Smooth muscle cell (in vitro differentiated cells): ENCODE data around the gene FSTL4. TPM values are rescaled to one million over a fixed set of nuclear protein-coding genes. Genes with fewer than 3 reads are reported as not detected.

Experiments used
- DNase-seq: peaks from one replicate; lab custom pipeline; 2025; ENCODE audit not compliant: unreplicated experiment; lab: John Stamatoyannopoulos, UW
- H2AFZ ChIP-seq: fragments of 200-600 bp; sonication (generic); 2 replicates; pipeline ENCODE4 v1.6.0; 2016; ENCODE audit warnings: antibody characterized with exemption, low read depth, mild to moderate bottlenecking
- H3F3A ChIP-seq: fragments of 200-600 bp; sonication (generic); 2 replicates; pipeline ENCODE4 v1.6.0; 2017; ENCODE audit warnings: antibody characterized with exemption, low read depth
- H3K27ac ChIP-seq: fragments of 200-600 bp; sonication (generic); 2 replicates; pipeline ENCODE4 v1.5.1; 2016; ENCODE audit warnings: low read depth, mild to moderate bottlenecking
- H3K27me3 ChIP-seq: fragments of 200-600 bp; sonication (generic); 2 replicates; pipeline ENCODE4 v1.6.1; 2016; ENCODE audit warnings: low read depth, mild to moderate bottlenecking
- H3K36me3 ChIP-seq: fragments of 200-600 bp; sonication (generic); 2 replicates; pipeline ENCODE4 v1.5.1; 2016; ENCODE audit warnings: low read depth
- H3K4me1 ChIP-seq: fragments of 200-600 bp; sonication (generic); 2 replicates; pipeline ENCODE4 v1.5.1; 2016; ENCODE audit warnings: low read depth
- H3K4me2 ChIP-seq: fragments of 200-600 bp; sonication (generic); 2 replicates; pipeline ENCODE4 v1.6.0; 2016; ENCODE audit warnings: mild to moderate bottlenecking
- H3K4me3 ChIP-seq: fragments of 200-600 bp; sonication (generic); 2 replicates; pipeline ENCODE4 v1.5.1; 2016; ENCODE audit warnings: mild to moderate bottlenecking
- H3K79me2 ChIP-seq: fragments of 200-600 bp; sonication (generic); 2 replicates; pipeline ENCODE4 v1.6.0; 2016; ENCODE audit warnings: low read depth, mild to moderate bottlenecking
- H3K9ac ChIP-seq: fragments of 200-600 bp; sonication (generic); 2 replicates; pipeline ENCODE4 v1.6.0; 2016; ENCODE audit warnings: low read depth
- H3K9me3 ChIP-seq: fragments of 200-600 bp; sonication (generic); replicated peaks from 2 replicates; pipeline ENCODE4 v1.5.1; 2016; ENCODE audit warnings: low read depth
- H4K20me1 ChIP-seq: fragments of 200-600 bp; sonication (generic); 2 replicates; pipeline ENCODE4 v1.6.0; 2016; ENCODE audit warnings: low read depth
- WGBS: methylation state at CpG from one replicate; pipeline ENCODE4 v1.1.7; 2016; ENCODE audit warnings: low lambda C conversion rate; 5-methylcytosine and 5-hydroxymethylcytosine counted together
- polyA plus RNA-seq: library from polyadenylated mRNA; unstranded; fragments of >200 nt; fragmentation: Nextera tagmentation; extraction: Ambion mirVana; gene quantifications from 2 replicates; pipeline ENCODE4 v1.2.1, GENCODE V29; 2016
- total RNA-seq: library from RNA; depleted of rRNA; stranded (reverse); fragments of >200 nt; gene quantifications from 2 replicates; pipeline ENCODE4 v1.2.3, GENCODE V29; 2014
- TF ChIP-seq, protein P1 (sequence below): fragments of 200-600 bp; sonication (generic); IDR thresholded peaks from 2 replicates; pipeline ENCODE4 v1.5.1; 2017; ENCODE audit warnings: borderline replicate concordance, mild to moderate bottlenecking, antibody characterized with exemption; ENCODE audit not compliant: insufficient read depth, poor library complexity, severe bottlenecking

Gene FSTL4
- total and polyA plus RNA-seq, 2 experiments from 2014 or later = 0.49 TPM; not detected in 1

GRCh38 chr5:133393776-133394476 lies 218.4 kb downstream of the FSTL4 start:
- Histone ChIP-seq H3K27me3 (peaks cover 3% of the 10 kb centered on the region), H3K27ac (no peak overlapping the region), H3K36me3 (no peaks in the 10 kb centered on the region), H3F3A (no peaks in the 10 kb centered on the region), H3K4me3 (no peak overlapping the region), H3K9ac (no peak overlapping the region), H2AFZ (no peak overlapping the region), H3K79me2 (no peaks in the 10 kb centered on the region), H4K20me1 (no peaks in the 10 kb centered on the region), H3K4me2 (no peak overlapping the region), H3K9me3 (no peaks in the 10 kb centered on the region), H3K4me1 (peaks cover 13% of the 10 kb centered on the region)
- TF ChIP-seq, protein P1, sequence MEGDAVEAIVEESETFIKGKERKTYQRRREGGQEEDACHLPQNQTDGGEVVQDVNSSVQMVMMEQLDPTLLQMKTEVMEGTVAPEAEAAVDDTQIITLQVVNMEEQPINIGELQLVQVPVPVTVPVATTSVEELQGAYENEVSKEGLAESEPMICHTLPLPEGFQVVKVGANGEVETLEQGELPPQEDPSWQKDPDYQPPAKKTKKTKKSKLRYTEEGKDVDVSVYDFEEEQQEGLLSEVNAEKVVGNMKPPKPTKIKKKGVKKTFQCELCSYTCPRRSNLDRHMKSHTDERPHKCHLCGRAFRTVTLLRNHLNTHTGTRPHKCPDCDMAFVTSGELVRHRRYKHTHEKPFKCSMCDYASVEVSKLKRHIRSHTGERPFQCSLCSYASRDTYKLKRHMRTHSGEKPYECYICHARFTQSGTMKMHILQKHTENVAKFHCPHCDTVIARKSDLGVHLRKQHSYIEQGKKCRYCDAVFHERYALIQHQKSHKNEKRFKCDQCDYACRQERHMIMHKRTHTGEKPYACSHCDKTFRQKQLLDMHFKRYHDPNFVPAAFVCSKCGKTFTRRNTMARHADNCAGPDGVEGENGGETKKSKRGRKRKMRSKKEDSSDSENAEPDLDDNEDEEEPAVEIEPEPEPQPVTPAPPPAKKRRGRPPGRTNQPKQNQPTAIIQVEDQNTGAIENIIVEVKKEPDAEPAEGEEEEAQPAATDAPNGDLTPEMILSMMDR = no peak
- DNase-seq = no peak
- WGBS = 92% methylated on average over 17 of the region's 17 CpGs

DNA sequence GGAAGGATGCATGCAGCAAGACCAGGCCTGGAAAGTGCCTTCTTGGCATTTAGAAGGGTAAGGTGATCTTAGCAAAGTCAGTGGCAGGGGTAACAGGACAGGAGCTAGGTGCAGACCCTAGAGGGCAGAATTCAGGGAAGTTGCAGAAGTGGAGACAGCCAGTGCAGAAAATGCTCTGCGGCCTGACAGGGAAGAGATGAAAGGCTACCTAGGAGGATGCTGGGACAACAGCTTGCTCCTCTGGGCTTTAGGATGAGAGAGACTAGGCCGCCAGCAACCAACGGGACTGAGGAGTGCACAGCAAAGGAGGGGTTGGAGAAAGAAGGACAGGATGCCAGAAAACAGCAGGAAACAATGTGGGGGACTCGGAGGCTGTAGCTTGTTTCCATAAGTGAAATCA lies 219.9 kb downstream of the FSTL4 start:
- Histone ChIP-seq H3K9ac (no peak overlapping the region), H3F3A (no peaks in the 10 kb centered on the region), H3K4me3 (no peak overlapping the region), H4K20me1 (no peaks in the 10 kb centered on the region), H3K27me3 (peaks cover 10% of the 10 kb centered on the region), H3K4me2 (no peak overlapping the region), H3K36me3 (no peaks in the 10 kb centered on the region), H3K79me2 (no peaks in the 10 kb centered on the region), H3K4me1 (peaks cover 10% of the 10 kb centered on the region), H3K9me3 (no peaks in the 10 kb centered on the region), H3K27ac (no peak overlapping the region), H2AFZ (no peak overlapping the region)
- no peak for DNase-seq
- TF ChIP-seq, protein P1 = no peak
- WGBS = 91% methylated on average over 4 of the region's 4 CpGs

DNA sequence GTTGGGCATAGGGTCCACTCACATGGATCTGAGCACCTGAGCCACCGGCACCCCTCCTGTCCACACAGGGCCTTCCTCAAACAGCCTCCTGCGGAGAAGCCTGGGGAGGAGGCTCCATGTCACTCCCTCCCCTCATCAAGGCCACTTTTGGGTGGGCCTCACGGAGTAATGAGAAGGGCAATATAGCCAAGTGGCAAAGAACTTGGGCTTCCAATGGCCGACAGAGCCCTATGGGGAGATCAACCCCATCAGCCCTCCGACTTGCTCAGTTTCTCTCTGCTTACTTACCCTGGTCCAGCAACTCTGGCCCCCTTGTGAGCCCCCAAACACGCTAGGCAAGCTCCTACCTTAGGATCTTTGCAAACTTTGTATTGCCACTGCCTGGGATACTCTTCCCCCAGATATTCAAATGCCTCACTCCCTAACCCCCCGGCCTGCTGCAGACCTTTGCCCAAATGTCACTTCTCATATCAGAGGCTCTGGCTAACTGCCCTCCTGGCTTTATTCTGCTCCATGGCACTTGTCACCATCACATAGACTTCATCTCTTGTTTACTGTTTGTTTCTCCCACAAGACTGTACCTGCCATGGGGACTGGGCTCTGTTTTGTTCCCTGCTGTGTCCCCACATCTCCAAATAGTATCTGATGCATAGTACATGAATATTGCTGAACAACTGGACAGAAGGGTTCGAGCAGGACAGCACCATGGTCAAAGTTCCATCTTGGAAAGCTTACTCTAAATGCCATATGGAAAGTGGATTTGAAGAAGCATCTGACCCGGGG lies 220.8 kb downstream of the FSTL4 start:
- Histone ChIP-seq H3K27ac (no peak overlapping the region), H3K36me3 (no peaks in the 10 kb centered on the region), H4K20me1 (no peaks in the 10 kb centered on the region), H3K9me3 (no peaks in the 10 kb centered on the region), H3K4me1 (peaks cover 1% of the 10 kb centered on the region), H3K4me3 (no peak overlapping the region), H3K9ac (no peak overlapping the region), H3K4me2 (no peak overlapping the region), H3K79me2 (no peaks in the 10 kb centered on the region), H3K27me3 (peaks cover 10% of the 10 kb centered on the region), H3F3A (no peaks in the 10 kb centered on the region), H2AFZ (no peak overlapping the region)
- 91% methylated on average over 9 of the region's 9 CpGs for WGBS
- TF ChIP-seq, protein P1 = no peak
- no peak for DNase-seq
